ENCODE results near the gene MYO16.

The MYO16 gene

GRCh38 chr13:108964606-108965005 lies 335.2 kb downstream of the MYO16 start:
- Histone ChIP-seq H3K79me2 (ENCODE audit: insufficient read depth, low read length) (no peaks in the 10 kb centered on the region), H3K27ac (ENCODE audit: low read depth, low read length) (no peak overlapping the region), H3K9me2 (replicated peaks; ENCODE audit: insufficient read depth, low read length) (no peaks in the 10 kb centered on the region), H3K27me3 (ENCODE audit: low read length) (no peaks in the 10 kb centered on the region), H3K9me3 (ENCODE audit: insufficient read depth, low read length) (no peaks in the 10 kb centered on the region), H2AFZ (ENCODE audit: low read depth, low read length, severe bottlenecking) (no peak overlapping the region), H3K4me3 (ENCODE audit: insufficient read depth, low read length, poor library complexity, severe bottlenecking) (no peak overlapping the region), H3K36me3 (ENCODE audit: low read length) (no peaks in the 10 kb centered on the region), H3K9ac (ENCODE audit: low read length) (no peak overlapping the region), H3F3A (ENCODE audit: insufficient read depth) (no peaks in the 10 kb centered on the region), H3K4me2 (ENCODE audit: low read depth, low read length, poor library complexity, severe bottlenecking) (no peak overlapping the region), H4K20me1 (ENCODE audit: low read depth, low read length) (no peaks in the 10 kb centered on the region)
- TF ChIP-seq CTCF (IDR thresholded peaks at IDR 0.05; ENCODE audit: insufficient read depth, low read length, poor library complexity, severe bottlenecking) (no peak), EZH2phosphoT487 (conservative IDR thresholded peaks at IDR 0.05; ENCODE audit: low read length) (no peak)

GRCh38 chr13:108967371-108967770 lies 338.0 kb downstream of the MYO16 start:
- TF ChIP-seq EZH2phosphoT487 (conservative IDR thresholded peaks at IDR 0.05; ENCODE audit: low read length): no peak
- no peak for TF ChIP-seq CTCF (IDR thresholded peaks at IDR 0.05; ENCODE audit: insufficient read depth, low read length, poor library complexity, severe bottlenecking)
- no peak overlapping the region for H3K4me2 ChIP-seq (ENCODE audit: low read depth, low read length, poor library complexity, severe bottlenecking)
- no peaks in the 10 kb centered on the region for H3K9me3 ChIP-seq (ENCODE audit: insufficient read depth, low read length)
- H3K9ac ChIP-seq (ENCODE audit: low read length): no peak overlapping the region
- H3K9me2 ChIP-seq (replicated peaks; ENCODE audit: insufficient read depth, low read length): no peaks in the 10 kb centered on the region
- no peak overlapping the region for H2AFZ ChIP-seq (ENCODE audit: low read depth, low read length, severe bottlenecking)
- no peaks in the 10 kb centered on the region for H3F3A ChIP-seq (ENCODE audit: insufficient read depth)
- H4K20me1 ChIP-seq (ENCODE audit: low read depth, low read length): no peaks in the 10 kb centered on the region
- H3K36me3 ChIP-seq (ENCODE audit: low read length): no peaks in the 10 kb centered on the region
- no peaks in the 10 kb centered on the region for H3K27me3 ChIP-seq (ENCODE audit: low read length)
- no peaks in the 10 kb centered on the region for H3K79me2 ChIP-seq (ENCODE audit: insufficient read depth, low read length)
- no peak overlapping the region for H3K27ac ChIP-seq (ENCODE audit: low read depth, low read length)
- no peak overlapping the region for H3K4me3 ChIP-seq (ENCODE audit: insufficient read depth, low read length, poor library complexity, severe bottlenecking)

- Histone ChIP-seq H3K27ac (ENCODE audit: low read depth, low read length) (no peak overlapping the region), H3K36me3 (ENCODE audit: low read length) (no peaks in the 10 kb centered on the region), H2AFZ (ENCODE audit: low read depth, low read length, severe bottlenecking) (no peak overlapping the region), H3F3A (ENCODE audit: insufficient read depth) (no peaks in the 10 kb centered on the region), H3K4me3 (ENCODE audit: insufficient read depth, low read length, poor library complexity, severe bottlenecking) (no peak overlapping the region), H4K20me1 (ENCODE audit: low read depth, low read length) (no peaks in the 10 kb centered on the region), H3K4me2 (ENCODE audit: low read depth, low read length, poor library complexity, severe bottlenecking) (no peak overlapping the region), H3K9me3 (ENCODE audit: insufficient read depth, low read length) (no peaks in the 10 kb centered on the region), H3K9ac (ENCODE audit: low read length) (no peak overlapping the region), H3K79me2 (ENCODE audit: insufficient read depth, low read length) (no peaks in the 10 kb centered on the region), H3K9me2 (replicated peaks; ENCODE audit: insufficient read depth, low read length) (no peaks in the 10 kb centered on the region), H3K27me3 (ENCODE audit: low read length) (no peaks in the 10 kb centered on the region)
- no peak for TF ChIP-seq CTCF (IDR thresholded peaks at IDR 0.05; ENCODE audit: insufficient read depth, low read length, poor library complexity, severe bottlenecking)
- no peak for TF ChIP-seq EZH2phosphoT487 (conservative IDR thresholded peaks at IDR 0.05; ENCODE audit: low read length)
Measured at GRCh38 chr13:108968566-108968965, 339.2 kb downstream of the MYO16 start.
